DOHH2 (cell line): Measurements from ENCODE around the gene RAD51.

Source experiments
- EZH2phosphoT487 ChIP-seq: fragments of 200-600 bp; sonication (generic); IDR thresholded peaks from 2 replicates; pipeline ENCODE4 v1.6.1; 2017; ENCODE audit warnings: borderline replicate concordance, mild to moderate bottlenecking, antibody characterized with exemption, low read length, moderate library complexity, mixed read lengths
- TF ChIP-seq, protein P1 (sequence below): fragments of 200-600 bp; sonication (generic); IDR thresholded peaks from one replicate; pipeline ENCODE4 v1.5.1; 2014; ENCODE audit warnings: antibody characterized with exemption, mild to moderate bottlenecking, low read depth, low read length; ENCODE audit not compliant: poor library complexity, severe bottlenecking

- TF ChIP-seq, protein P1, sequence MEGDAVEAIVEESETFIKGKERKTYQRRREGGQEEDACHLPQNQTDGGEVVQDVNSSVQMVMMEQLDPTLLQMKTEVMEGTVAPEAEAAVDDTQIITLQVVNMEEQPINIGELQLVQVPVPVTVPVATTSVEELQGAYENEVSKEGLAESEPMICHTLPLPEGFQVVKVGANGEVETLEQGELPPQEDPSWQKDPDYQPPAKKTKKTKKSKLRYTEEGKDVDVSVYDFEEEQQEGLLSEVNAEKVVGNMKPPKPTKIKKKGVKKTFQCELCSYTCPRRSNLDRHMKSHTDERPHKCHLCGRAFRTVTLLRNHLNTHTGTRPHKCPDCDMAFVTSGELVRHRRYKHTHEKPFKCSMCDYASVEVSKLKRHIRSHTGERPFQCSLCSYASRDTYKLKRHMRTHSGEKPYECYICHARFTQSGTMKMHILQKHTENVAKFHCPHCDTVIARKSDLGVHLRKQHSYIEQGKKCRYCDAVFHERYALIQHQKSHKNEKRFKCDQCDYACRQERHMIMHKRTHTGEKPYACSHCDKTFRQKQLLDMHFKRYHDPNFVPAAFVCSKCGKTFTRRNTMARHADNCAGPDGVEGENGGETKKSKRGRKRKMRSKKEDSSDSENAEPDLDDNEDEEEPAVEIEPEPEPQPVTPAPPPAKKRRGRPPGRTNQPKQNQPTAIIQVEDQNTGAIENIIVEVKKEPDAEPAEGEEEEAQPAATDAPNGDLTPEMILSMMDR, result no peak
- TF ChIP-seq EZH2phosphoT487, result no peak
Observed at GRCh38 chr15:40737048-40737447, 42.1 kb downstream of the RAD51 start.
